ENCODE measurements around the gene ERI2.

- no peak for TF ChIP-seq USF2 (CRISPR knock-in tag; IDR thresholded peaks at IDR 0.05)
- no peak for TF ChIP-seq FOXK1 (CRISPR knock-in tag; IDR thresholded peaks at IDR 0.05)
- no peak for TF ChIP-seq CTCF (IDR thresholded peaks at IDR 0.05)
Measured at GRCh38 chr16:20853981-20854620, 47.8 kb upstream of the ERI2 start.

All from WTC11 (cell line).